HG02973 (cell line): ENCODE measurements around the gene GOLGA1.
"Not testable (repeated sequence)": the region's sequence is repeated elsewhere in the genome, so short reads cannot be mapped to it uniquely, and the experiment has no call there.

Experiments
- ATAC-seq: cut with Tn5 transposase; IDR thresholded peaks from one replicate; pipeline ENCODE4 v1.9.1; 2021; ENCODE audit warnings: moderate library complexity; ENCODE audit not compliant: unreplicated experiment

Gene GOLGA1

GRCh38 chr9:124838567-124839275 lies 102.2 kb downstream of the GOLGA1 start:
- ATAC-seq = not testable (repeated sequence)

GRCh38 chr9:124838132-124838531 lies 102.8 kb downstream of the GOLGA1 start:
- not testable (repeated sequence) for ATAC-seq

GRCh38 chr9:124835026-124835557 lies 105.8 kb downstream of the GOLGA1 start:
- ATAC-seq = no peak

- ATAC-seq = no peak
Observed at GRCh38 chr9:124834591-124834990, 106.3 kb downstream of the GOLGA1 start.

GRCh38 chr9:124831642-124832364 lies 109.1 kb downstream of the GOLGA1 start:
- ATAC-seq = no peak

GRCh38 chr9:124830593-124830992 lies 110.3 kb downstream of the GOLGA1 start:
- no peak for ATAC-seq

- ATAC-seq = no peak
Observed at GRCh38 chr9:124829334-124829669, 111.6 kb downstream of the GOLGA1 start.

GRCh38 chr9:124828489-124829333 lies 112.2 kb downstream of the GOLGA1 start:
- no peak for ATAC-seq
